B cell (primary cell): ENCODE measurements around the gene CARHSP1. TPM values are rescaled to one million over a fixed set of nuclear protein-coding genes. Genes with fewer than 3 reads are reported as not detected.
A peak's percentile ranks its signal among the peaks of the same experiment; 100 is the strongest.

Source experiments
- ATAC-seq: fragments of 200-7000 bp; cut with Tn5 transposase; one replicate; pipeline ENCODE4 v1.10.0; 2021; ENCODE audit warnings: low read depth, mild to moderate bottlenecking, moderate number of reproducible peaks, moderate library complexity
- CTCF ChIA-PET: fragments of 350-600 bp; sonication (Branson Sonifier 250); formaldehyde crosslinking; loops from one replicate; lab custom pipeline; 2021; ENCODE audit warnings: antibody characterized with exemption, inconsistent platforms; lab: Charles Lee
- POLR2A ChIA-PET: fragments of 350-600 bp; sonication (Branson Sonifier 250); formaldehyde crosslinking; loops from one replicate; lab custom pipeline; 2021; ENCODE audit warnings: antibody characterized with exemption; lab: Charles Lee
- DNase-seq: peaks from one replicate; pipeline ENCODE4 v3.0.0; 2013
- H2AFZ ChIP-seq: 2 replicates; pipeline ENCODE4 v1.6.1; 2012; ENCODE audit warnings: mild to moderate bottlenecking, low read depth, low read length; ENCODE audit not compliant: insufficient read depth, poor library complexity, severe bottlenecking
- H3K27ac ChIP-seq, 2 donors: 1 replicate in 1 of 2; 2 replicates in 1 of 2; pipeline ENCODE4 v1.5.1; 2012 to 2013; ENCODE audit warnings: low read length in 2 of 2, mild to moderate bottlenecking in 2 of 2, moderate library complexity in 1 of 2
- H3K27me3 ChIP-seq, 4 experiments: fragments of 200-600 bp in 1 of 4; sonication (generic) in 1 of 4; replicated peaks in 1 of 4; 1 replicate in 2 of 4; 2 replicates in 2 of 4; pipeline versions ENCODE4 v1.6.1 to v1.7.0; 2013 to 2016; ENCODE audit warnings: low read length in 3 of 4, mild to moderate bottlenecking in 2 of 4, mixed read lengths in 1 of 4, moderate library complexity in 1 of 4; ENCODE audit not compliant: insufficient read depth in 4 of 4, control insufficient read depth in 3 of 4; ENCODE audit errors: control extremely low read depth in 1 of 4
- H3K36me3 ChIP-seq, 2 experiments: replicated peaks in 1 of 2; 1 replicate in 1 of 2; 2 replicates in 1 of 2; pipeline versions ENCODE4 v1.6.1 to v1.7.1; 2013; ENCODE audit warnings: low read length in 1 of 2; ENCODE audit not compliant: insufficient read depth in 2 of 2, control insufficient read depth in 1 of 2; ENCODE audit errors: control extremely low read depth in 1 of 2, extremely low read depth in 1 of 2
- H3K4me1 ChIP-seq, 2 donors: fragments of 200-600 bp in 1 of 2; sonication (generic) in 1 of 2; 1 replicate in 1 of 2; 2 replicates in 1 of 2; pipeline versions ENCODE4 v1.5.1 to v1.6.1; 2013 to 2017; ENCODE audit warnings: low read length in 2 of 2; ENCODE audit not compliant: control insufficient read depth in 2 of 2, insufficient read depth in 2 of 2
- H3K4me2 ChIP-seq: replicated peaks from 2 replicates; pipeline ENCODE3; 2012; ENCODE audit warnings: mild to moderate bottlenecking, low read depth, low read length; ENCODE audit not compliant: poor library complexity, severe bottlenecking
- H3K4me3 ChIP-seq, 5 experiments: fragments of 200-600 bp in 1 of 5; sonication (generic) in 1 of 5; 1 replicate in 3 of 5; 2 replicates in 2 of 5; pipeline versions ENCODE4 v1.5.1 to v1.7.0; 2011 to 2016; ENCODE audit warnings: low read length in 4 of 5, mild to moderate bottlenecking in 4 of 5, low read depth in 2 of 5, control low read depth in 1 of 5, moderate library complexity in 1 of 5; ENCODE audit not compliant: insufficient read depth in 1 of 5; ENCODE audit errors: control extremely low read depth in 1 of 5, extremely low read depth in 1 of 5
- H3K79me2 ChIP-seq: fragments of 200-600 bp; sonication (generic); one replicate; pipeline ENCODE4 v1.6.0; 2016; ENCODE audit warnings: low read length; ENCODE audit not compliant: control insufficient read depth, insufficient read depth
- H3K9ac ChIP-seq: fragments of 200-600 bp; sonication (generic); 2 replicates; pipeline ENCODE4 v1.6.1; 2017; ENCODE audit warnings: mild to moderate bottlenecking, low read length, moderate library complexity
- H3K9me3 ChIP-seq, 3 donors: one replicate each; pipeline versions ENCODE4 v1.6.1 to v1.7.1; 2013; ENCODE audit warnings: low read length in 2 of 3; ENCODE audit not compliant: control insufficient read depth in 2 of 3, insufficient read depth in 1 of 3; ENCODE audit errors: control extremely low read depth in 1 of 3
- H4K20me1 ChIP-seq: 2 replicates; pipeline ENCODE4 v1.6.0; 2012; ENCODE audit warnings: mild to moderate bottlenecking, low read length; ENCODE audit not compliant: insufficient read depth, control insufficient read depth, poor library complexity, severe bottlenecking
- H3K27ac Mint-ChIP-seq: one replicate; pipeline ENCODE4 v1.8.0; 2021; ENCODE audit warnings: mixed read lengths
- H3K27me3 Mint-ChIP-seq: one replicate; pipeline ENCODE4 v1.8.0; 2021; ENCODE audit warnings: mixed read lengths
- H3K4me1 Mint-ChIP-seq: one replicate; pipeline ENCODE4 v1.8.0; 2021; ENCODE audit warnings: mixed read lengths
- H3K4me3 Mint-ChIP-seq: one replicate; pipeline ENCODE4 v1.8.0; 2021; ENCODE audit warnings: mixed read lengths
- H3K9me3 Mint-ChIP-seq: one replicate; pipeline ENCODE4 v1.8.0; 2022; ENCODE audit warnings: mixed read lengths; ENCODE audit not compliant: insufficient read depth
- CTCF ChIP-seq: fragments of 200-600 bp; IDR thresholded peaks from one replicate; pipeline ENCODE4 v1.8.0; 2022; ENCODE audit warnings: antibody characterized with exemption, mild to moderate bottlenecking
- EZH2 ChIP-seq: IDR thresholded peaks from 2 replicates; pipeline ENCODE4 v1.6.1; 2012; ENCODE audit warnings: borderline replicate concordance, low read depth, mild to moderate bottlenecking, moderate library complexity, low read length; ENCODE audit not compliant: insufficient read depth, poor library complexity, severe bottlenecking
- WGBS: methylation state at CpG from one replicate; pipeline ENCODE4 v1.1.5; 2013; ENCODE audit warnings: missing lambda C conversion rate; ENCODE audit not compliant: insufficient coverage; 5-methylcytosine and 5-hydroxymethylcytosine counted together
- intact Hi-C: fragments of 100-400 bp; cut with micrococcal nuclease; formaldehyde crosslinking; loops from one replicate; pipeline ENCODE4 v1.10.0; 2022
- polyA plus RNA-seq: library from polyadenylated mRNA; depleted of rRNA; stranded (reverse); fragments of >200 nt; gene quantifications from 2 replicates; pipeline ENCODE4 v1.2.3, GENCODE V29; 2012
- total RNA-seq, 2 donors: library from RNA; stranded (reverse); fragments of 120-200 nt in 1 of 2; gene quantifications; 1 replicate in 1 of 2; 2 replicates in 1 of 2; pipeline versions ENCODE4 v1.2.3 to v1.2.4, GENCODE V29; 2013 to 2022

CARHSP1 gene
- total and polyA plus RNA-seq, 2 donors (not counting 1 experiment from before 2014, with no cell fraction given) = 26.5 to 63.1 TPM

- peaks cover 12% of the 10 kb centered on the region for H3K27me3 Mint-ChIP-seq
- Histone ChIP-seq H3K4me2 (no peak overlapping the region), H3K79me2 (peaks cover 3% of the 10 kb centered on the region), H3K9me3 (peaks cover 0 to under 1% (median 0%) of the 10 kb centered on the region in 3 donors), H3K4me3 (no peak overlapping the region), H3K27ac (no peak overlapping the region), H3K27me3 (peaks cover 0 to 11% (median 5%) of the 10 kb centered on the region in 4 experiments), H4K20me1 (peaks cover 35% of the 10 kb centered on the region), H3K9ac (no peak overlapping the region), H2AFZ (no peak overlapping the region), H3K36me3 (peaks cover 0 to 12% of the 10 kb centered on the region in 2 experiments), H3K4me1 (peaks cover 5 to 21% of the 10 kb centered on the region in 2 donors)
- peaks cover 23% of the 10 kb centered on the region for H3K4me1 Mint-ChIP-seq
- TF ChIP-seq EZH2 (no peak), CTCF (no peak)
- H3K4me3 Mint-ChIP-seq = no peak overlapping the region
- DNase-seq (peak; percentile 39), ATAC-seq (no peak)
- 24% methylated on average over 18 of the region's 20 CpGs for WGBS
- no peaks in the 10 kb centered on the region for H3K9me3 Mint-ChIP-seq
- peak overlapping the region; percentile 71 for H3K27ac Mint-ChIP-seq
- POLR2A ChIA-PET = interaction anchor here (0.7 kb wide), 1 partner anchor 66 kb away, joined by 3 read pairs; no protein-coding TSS in a partner anchor
- CTCF ChIA-PET = interaction anchor here (1.2 to 1.3 kb wide), 2 partner anchors 9 to 94 kb away, joined by 3 read pairs; no protein-coding TSS in a partner anchor
- intact Hi-C loops = no loop called here
Measured at GRCh38 chr16:8885674-8886592, 17.1 kb upstream of the CARHSP1 start.
